HG03354 (cell line): ENCODE results near the gene PPDPF.
"Not testable (repeated sequence)": the region's sequence is repeated elsewhere in the genome, so short reads cannot be mapped to it uniquely, and the experiment has no call there.

ENCODE experiments used
- ATAC-seq: cut with Tn5 transposase; IDR thresholded peaks from one replicate; pipeline ENCODE4 v1.9.1; 2021; ENCODE audit warnings: mild to moderate bottlenecking; ENCODE audit not compliant: unreplicated experiment, poor library complexity, severe bottlenecking

PPDPF gene

GRCh38 chr20:63499338-63499969 lies 21.1 kb upstream of the PPDPF start:
- ATAC-seq, result no peak

- no peak for ATAC-seq
These were observed 20.2 kb upstream of the PPDPF start for GRCh38 chr20:63500151-63500901.

- no peak for ATAC-seq
These were observed 19.4 kb upstream of the PPDPF start for GRCh38 chr20:63500902-63501817.

- ATAC-seq, result no peak
These were observed 18.5 kb upstream of the PPDPF start for GRCh38 chr20:63501818-63502670.

- no peak for ATAC-seq
These were observed 17.8 kb upstream of the PPDPF start for GRCh38 chr20:63502671-63503172.

GRCh38 chr20:63503524-63503923 lies 17.0 kb upstream of the PPDPF start:
- no peak for ATAC-seq

- no peak for ATAC-seq
These were observed 15.9 kb upstream of the PPDPF start for GRCh38 chr20:63504642-63505041.

- no peak for ATAC-seq
These were observed 15.3 kb upstream of the PPDPF start for GRCh38 chr20:63505281-63505680.

- ATAC-seq, result no peak
These were observed 14.8 kb upstream of the PPDPF start for GRCh38 chr20:63505723-63506122.

- ATAC-seq, result no peak
These were observed 13.4 kb upstream of the PPDPF start for GRCh38 chr20:63507083-63507743.

- no peak for ATAC-seq
These were observed 12.3 kb upstream of the PPDPF start for GRCh38 chr20:63508072-63508768.

- no peak for ATAC-seq
These were observed 11.4 kb upstream of the PPDPF start for GRCh38 chr20:63509088-63509564.

- no peak for ATAC-seq
These were observed 7.4 kb upstream of the PPDPF start for GRCh38 chr20:63513207-63513606.

GRCh38 chr20:63514520-63514919 lies 6.0 kb upstream of the PPDPF start:
- ATAC-seq, result not testable (repeated sequence)

- no peak for ATAC-seq
These were observed 2.9 kb upstream of the PPDPF start for GRCh38 chr20:63517376-63518309.

- ATAC-seq, result no peak
These were observed 2.2 kb upstream of the PPDPF start for GRCh38 chr20:63518351-63518861.
